Measurements from ENCODE around the gene CHST5. TPM values are rescaled to one million over a fixed set of nuclear protein-coding genes. Genes with fewer than 3 reads are reported as not detected.

Gene CHST5
- total RNA-seq, 4 donors from 2014 or later: 0.19 TPM; not detected in 3

- no peak for TF ChIP-seq CTCF (IDR thresholded peaks at IDR 0.05; ENCODE audit: low read depth)
Measured at GRCh38 chr16:75532142-75532765, 3.7 kb downstream of the CHST5 start.

- no peak for TF ChIP-seq CTCF (IDR thresholded peaks at IDR 0.05; ENCODE audit: low read depth)
Measured at GRCh38 chr16:75529959-75530358, 5.9 kb downstream of the CHST5 start.

GRCh38 chr16:75529056-75529905, 6.6 kb downstream of the CHST5 start:
- no peak for TF ChIP-seq CTCF (IDR thresholded peaks at IDR 0.05; ENCODE audit: low read depth)

GRCh38 chr16:75527825-75528299, 8.0 kb downstream of the CHST5 start:
- no peak for TF ChIP-seq CTCF (IDR thresholded peaks at IDR 0.05; ENCODE audit: low read depth)

- TF ChIP-seq CTCF (IDR thresholded peaks at IDR 0.05; ENCODE audit: low read depth): no peak
Measured at GRCh38 chr16:75526032-75526790, 9.7 kb downstream of the CHST5 start.

- no peak for TF ChIP-seq CTCF (IDR thresholded peaks at IDR 0.05; ENCODE audit: low read depth)
Measured at GRCh38 chr16:75519175-75519574, 16.7 kb downstream of the CHST5 start.

- no peak for TF ChIP-seq CTCF (IDR thresholded peaks at IDR 0.05; ENCODE audit: low read depth)
Measured at GRCh38 chr16:75514296-75514695, 21.6 kb downstream of the CHST5 start.

Measured in subcutaneous adipose tissue (tissue), 4 donors.